ENCODE measurements around the gene ASAP2. TPM values are rescaled to one million over a fixed set of nuclear protein-coding genes. Genes with fewer than 3 reads are reported as not detected.

ASAP2 gene
- total and polyA plus RNA-seq, 9 of the 15 experiments (the other 6 are each of a cell fraction or from before 2014, with no cell fraction given), result 0.06 to 4.3 (median 3.1) TPM

DNA sequence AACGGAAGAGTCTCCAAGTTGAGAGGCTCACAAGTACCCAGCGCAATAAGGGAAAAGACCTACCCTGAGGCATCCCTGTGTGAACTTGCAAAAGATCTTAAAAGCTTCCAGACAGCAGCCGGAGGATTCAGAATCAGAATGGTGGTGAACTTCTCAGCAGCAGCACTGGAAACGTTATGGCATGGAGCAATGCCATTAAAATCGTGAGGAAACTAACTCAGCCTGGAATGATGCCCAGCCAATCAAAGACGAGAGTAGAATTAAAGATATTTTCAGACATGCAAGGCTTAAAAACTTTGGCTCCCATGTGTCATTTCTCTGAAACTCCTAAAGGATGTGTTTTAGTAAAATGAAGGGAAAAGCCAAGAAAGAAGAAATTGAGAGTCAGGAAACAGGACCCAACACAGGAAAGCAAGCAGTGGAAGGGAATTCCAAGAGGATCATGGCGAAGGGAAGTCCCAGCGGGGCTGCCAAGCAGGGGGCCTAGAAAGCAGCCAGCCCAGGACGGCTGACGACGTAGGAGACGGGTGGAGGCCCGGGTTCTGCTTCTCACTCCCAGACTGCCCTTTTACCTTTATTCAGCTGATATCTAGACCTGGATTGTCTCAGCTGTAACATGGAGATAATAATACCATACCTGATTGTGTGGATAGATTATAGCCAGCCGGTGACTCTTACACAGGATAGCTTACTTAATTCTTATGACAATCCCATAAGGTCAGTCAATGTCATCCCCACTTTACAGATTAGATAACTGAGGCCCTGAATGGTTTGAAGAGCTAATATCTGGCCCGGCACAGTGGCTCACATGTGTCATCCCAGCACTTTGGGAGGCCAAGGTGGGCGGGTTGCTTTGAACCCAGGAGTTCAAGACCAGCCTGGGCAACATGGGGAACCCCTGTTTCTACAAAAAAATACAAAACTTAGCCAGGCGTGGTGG is 92.8 kb downstream of the ASAP2 start:
- WGBS (ENCODE audit: insufficient coverage, low coverage, missing lambda C conversion rate), result 23% methylated on average over 17 of the region's 17 CpGs
- Histone ChIP-seq H4K20me1 (replicated peaks; ENCODE audit: control insufficient read depth, insufficient read depth, low read length) (peaks cover 4% of the 10 kb centered on the region; the same call in 1 of the 2 replicates), H3K27me3 (ENCODE audit: control insufficient read depth in 2 of 2, insufficient read depth in 2 of 2, low read length in 2 of 2) (peaks cover 8 to 23% of the 10 kb centered on the region in 2 experiments; a peak in 3 of 5 replicates), H3K4me1 (replicated peaks in 1 of 2; ENCODE audit: control insufficient read depth in 2 of 2, insufficient read depth in 2 of 2, low read length in 2 of 2) (no peaks in the 10 kb centered on the region), H3K36me3 (ENCODE audit: control insufficient read depth, insufficient read depth, low read length) (no peaks in the 10 kb centered on the region), H3K9ac (ENCODE audit: insufficient read depth in 1 of 2, low read depth in 2 of 2, low read length in 2 of 2) (no peak overlapping the region), H3K79me2 (ENCODE audit: control insufficient read depth, insufficient read depth, low read length) (no peaks in the 10 kb centered on the region), H3K9me3 (replicated peaks; ENCODE audit: control insufficient read depth, insufficient read depth, low read depth, low read length) (no peaks in the 10 kb centered on the region), H3K4me2 (ENCODE audit: insufficient read depth, low read length) (no peak overlapping the region), H3K4me3 (no peak overlapping the region), H2AFZ (ENCODE audit: low read depth, low read length) (no peak overlapping the region), H3K27ac (ENCODE audit: extremely low read depth, low read depth, low read length) (no peak overlapping the region), H3K9me1 (ENCODE audit: control insufficient read depth, insufficient read depth, low read length) (no peaks in the 10 kb centered on the region)
- no TSS peak for BruUV-seq (replicated peaks)
- ChIA-PET CTCF (ENCODE audit: low intra/inter-chr PET ratio) (no interaction called here), POLR2A (interaction anchor here (0.6 to 1.0 kb wide), 2 partner anchors 13 to 36 kb away, joined by 3 to 4 read pairs; no protein-coding TSS in a partner anchor)
- FAIRE-seq (no peak), ATAC-seq (no peak), DNase-seq (ENCODE audit: extremely low read depth in 1 of 4, low spot score in 3 of 4) (no peak)
- intact Hi-C loops (cut with micrococcal nuclease) (no loop called here), in situ Hi-C loops (cut with MboI) (no loop called here)
- TF ChIP-seq FIP1L1 (IDR thresholded peaks at IDR 0.05; ENCODE audit: low read depth, low read length, poor library complexity, severe bottlenecking), result no peak
- peak; percentile 12; the same call in 1 of the 2 replicates for TF ChIP-seq CBFA2T2 (conservative IDR thresholded peaks at IDR 0.05)
- TF ChIP-seq ESRRA (IDR thresholded peaks at IDR 0.05; ENCODE audit: borderline replicate concordance, low read depth), result peak; percentile 44; the same call in 1 of the 2 replicates
- TF ChIP-seq PRPF4 (IDR thresholded peaks at IDR 0.05; ENCODE audit: insufficient read depth, low read depth, low read length, poor library complexity, severe bottlenecking), result no peak
- TF ChIP-seq ZNF3 (CRISPR knock-in tag; IDR thresholded peaks at IDR 0.05), result peak; percentile 64; the same call in 1 of the 2 replicates
- peak; percentile 75 for TF ChIP-seq CHD4 (IDR thresholded peaks at IDR 0.05; ENCODE audit: insufficient read depth, insufficient replicate concordance, low read depth, low read length, poor library complexity, severe bottlenecking)
- peak; percentile 90 for TF ChIP-seq RBM25 (IDR thresholded peaks at IDR 0.05; ENCODE audit: low read depth, low read length, severe bottlenecking)
- peak; percentile 33 to 68; a peak in 2 of 4 replicates for TF ChIP-seq KDM1A (IDR thresholded peaks at IDR 0.05)
- no peak for TF ChIP-seq ARNT (IDR thresholded peaks at IDR 0.05)
- TF ChIP-seq CBX1 (IDR thresholded peaks at IDR 0.05; ENCODE audit: low read depth), result 0 out of 2 replicates have a peak, but pooled peaks have one; percentile 21
- TF ChIP-seq NR2C2 (CRISPR knock-in tag; IDR thresholded peaks at IDR 0.05), result no peak
- no peak for TF ChIP-seq NR2C2 (tag; IDR thresholded peaks at IDR 0.05)
- TF ChIP-seq CBX3 (IDR thresholded peaks at IDR 0.05; ENCODE audit: borderline replicate concordance in 1 of 2, low read length in 2 of 2), result no peak
- peak; percentile 51; the same call in 1 of the 2 replicates for TF ChIP-seq HDAC2 (IDR thresholded peaks at IDR 0.05)
- TF ChIP-seq YY1 (IDR thresholded peaks at IDR 0.05; ENCODE audit: borderline replicate concordance in 1 of 3, control insufficient read depth in 1 of 3, extremely low read depth in 1 of 3, insufficient read depth in 3 of 3, insufficient read length in 1 of 3, insufficient replicate concordance in 2 of 3, low read depth in 1 of 3, low read length in 2 of 3), result no peak
- peak; percentile 40; the same call in 1 of the 2 replicates for TF ChIP-seq CBFA2T3 (IDR thresholded peaks at IDR 0.05)
- peak; percentile 93 for TF ChIP-seq ADNP (tag; IDR thresholded peaks at IDR 0.05)
- TF ChIP-seq TCF3 (CRISPR knock-in tag; IDR thresholded peaks at IDR 0.05), result 0 out of 2 replicates have a peak, but pooled peaks have one; percentile 22
- TF ChIP-seq BCOR (IDR thresholded peaks at IDR 0.05), result peak; percentile 83
